ENCODE data around the gene NABP2. TPM values are rescaled to one million over a fixed set of nuclear protein-coding genes. Genes with fewer than 3 reads are reported as not detected.
A peak's percentile ranks its signal among the peaks of the same experiment; 100 is the strongest.

The NABP2 gene
- total RNA-seq, 1 experiment from 2014 or later, result 99.6 TPM

GRCh38 chr12:56258068-56258819 is 34.1 kb downstream of the NABP2 start, which contains the start of gene ANKRD52:
TSS of gene ANKRD52 (minus strand) at chr12:56258384. CDS start at chr12:56258269, 115 bp downstream.
- peak within 1 kb of the TSS; percentile 86 for H3K27ac ChIP-seq (ENCODE audit: low read length)
- H3K4me1 ChIP-seq (ENCODE audit: control insufficient read depth, insufficient read depth, low read length), result peaks cover 10% of the 10 kb centered on the region
- intact Hi-C loops (cut with micrococcal nuclease; ENCODE audit: unreplicated experiment), result no loop called here
- ATAC-seq (peak; percentile 95), DNase-seq (ENCODE audit: low read depth, low spot score) (no peak)
- peaks cover 11% of the 10 kb centered on the region for H3K36me3 ChIP-seq (ENCODE audit: control insufficient read depth, insufficient read depth, low read length)
- H3K27me3 ChIP-seq (ENCODE audit: control insufficient read depth, insufficient read depth, low read length), result no peaks in the 10 kb centered on the region
- POLR2A ChIA-PET, result no interaction called here
- H3K9me3 ChIP-seq (ENCODE audit: control insufficient read depth, insufficient read depth, low read depth, low read length), result no peaks in the 10 kb centered on the region
- CTCF ChIA-PET, result interaction anchor here (0.6 kb wide), 3 partner anchors 8 to 305 kb away, joined by 3 read pairs; partner anchors contain the start of gene RNF41
- BruUV-seq (replicated peaks), result no TSS peak
- peak within 1 kb of the TSS; percentile 72 to 87 for H3K4me3 ChIP-seq (ENCODE audit: low read depth in 2 of 2, low read length in 2 of 2)
- TF ChIP-seq SIN3A (IDR thresholded peaks at IDR 0.05; ENCODE audit: borderline replicate concordance, insufficient read depth, low read depth, low read length) (peak; percentile 78; the same call in 1 of the 2 replicates), POLR2AphosphoS5 (IDR thresholded peaks at IDR 0.05; ENCODE audit: low read depth, low read length) (peak; percentile 59; the same call in 1 of the 2 replicates), REST (IDR thresholded peaks at IDR 0.05; ENCODE audit: insufficient read depth in 1 of 2, low read depth in 2 of 2, low read length in 1 of 2) (no peak), CTCF (IDR thresholded peaks at IDR 0.05) (peak; percentile 97), TCF7L2 (IDR thresholded peaks at IDR 0.05; ENCODE audit: low read depth, low read length) (no peak)
- in situ Hi-C loops (cut with HindIII; ENCODE audit: low pct_unique_long_range_greater_than_20kb, low sequenced_read_pairs), result no loop called here

- Histone ChIP-seq H3K4me3 (ENCODE audit: low read depth in 2 of 2, low read length in 2 of 2) (peak overlapping the region; percentile 71 to 72), H3K9me3 (ENCODE audit: control insufficient read depth, insufficient read depth, low read depth, low read length) (no peaks in the 10 kb centered on the region), H3K36me3 (ENCODE audit: control insufficient read depth, insufficient read depth, low read length) (peaks cover 9% of the 10 kb centered on the region), H3K27me3 (ENCODE audit: control insufficient read depth, insufficient read depth, low read length) (no peaks in the 10 kb centered on the region), H3K4me1 (ENCODE audit: control insufficient read depth, insufficient read depth, low read length) (peaks cover 10% of the 10 kb centered on the region), H3K27ac (ENCODE audit: low read length) (peak overlapping the region; percentile 86)
- POLR2A ChIA-PET, result no interaction called here
- intact Hi-C loops (cut with micrococcal nuclease; ENCODE audit: unreplicated experiment) (no loop called here), in situ Hi-C loops (cut with HindIII; ENCODE audit: low pct_unique_long_range_greater_than_20kb, low sequenced_read_pairs) (no loop called here)
- CTCF ChIA-PET, result no interaction called here
- DNase-seq (ENCODE audit: low read depth, low spot score) (no peak), ATAC-seq (no peak)
- no peak for TF ChIP-seq POLR2AphosphoS5 (IDR thresholded peaks at IDR 0.05; ENCODE audit: low read depth, low read length)
- BruUV-seq (replicated peaks), result no TSS peak
Observed at GRCh38 chr12:56258820-56259183, 34.7 kb downstream of the NABP2 start.

GRCh38 chr12:56260380-56260779 is 36.2 kb downstream of the NABP2 start:
- no peak overlapping the region for H3K27ac ChIP-seq (ENCODE audit: low read length)
- TF ChIP-seq SIN3A (IDR thresholded peaks at IDR 0.05; ENCODE audit: borderline replicate concordance, insufficient read depth, low read depth, low read length) (no peak), REST (IDR thresholded peaks at IDR 0.05; ENCODE audit: insufficient read depth in 1 of 2, low read depth in 2 of 2, low read length in 1 of 2) (no peak), TCF7L2 (IDR thresholded peaks at IDR 0.05; ENCODE audit: low read depth, low read length) (no peak), POLR2AphosphoS5 (IDR thresholded peaks at IDR 0.05; ENCODE audit: low read depth, low read length) (no peak), CTCF (IDR thresholded peaks at IDR 0.05) (no peak)
- in situ Hi-C loops (cut with HindIII; ENCODE audit: low pct_unique_long_range_greater_than_20kb, low sequenced_read_pairs) (no loop called here), intact Hi-C loops (cut with micrococcal nuclease; ENCODE audit: unreplicated experiment) (no loop called here)
- BruUV-seq (replicated peaks), result no TSS peak
- DNase-seq (ENCODE audit: low read depth, low spot score) (no peak), ATAC-seq (no peak)
- H3K36me3 ChIP-seq (ENCODE audit: control insufficient read depth, insufficient read depth, low read length), result peaks cover 9% of the 10 kb centered on the region
- H3K9me3 ChIP-seq (ENCODE audit: control insufficient read depth, insufficient read depth, low read depth, low read length), result no peaks in the 10 kb centered on the region
- peaks cover 10% of the 10 kb centered on the region for H3K4me1 ChIP-seq (ENCODE audit: control insufficient read depth, insufficient read depth, low read length)
- CTCF ChIA-PET, result no interaction called here
- POLR2A ChIA-PET, result no interaction called here
- no peak overlapping the region for H3K4me3 ChIP-seq (ENCODE audit: low read depth in 2 of 2, low read length in 2 of 2)
- no peaks in the 10 kb centered on the region for H3K27me3 ChIP-seq (ENCODE audit: control insufficient read depth, insufficient read depth, low read length)

Measured in Panc1 (cell line).